OCI-LY3 (cell line): ENCODE measurements around the gene ASCC3.

Experiments used
- H2AFZ ChIP-seq: fragments of 200-600, 300-600 bp; shearing (Covaris generic); 2 replicates; pipeline ENCODE4 v1.6.0; 2014; ENCODE audit warnings: antibody characterized with exemption, low read depth, low read length
- H3K27ac ChIP-seq: fragments of 200-600, 300-600 bp; sonication (generic); 2 replicates; pipeline ENCODE4 v1.5.1; 2014; ENCODE audit warnings: mild to moderate bottlenecking, low read length, moderate library complexity, mixed read lengths
- H3K27me3 ChIP-seq: fragments of 200-600, 300-600 bp; sonication (generic); 2 replicates; pipeline ENCODE4 v1.6.1; 2014; ENCODE audit warnings: low read depth, low read length, mixed read lengths
- H3K36me3 ChIP-seq: fragments of 200-600, 300-600 bp; sonication (generic); replicated peaks from 2 replicates; pipeline ENCODE3; 2014; ENCODE audit warnings: low read depth, low read length, mixed read lengths
- H3K4me1 ChIP-seq: fragments of 300-600, 200-600 bp; sonication (generic); 2 replicates; pipeline ENCODE4 v1.6.1; 2014; ENCODE audit warnings: low read length, mixed read lengths
- H3K4me2 ChIP-seq: fragments of 200-600, 300-600 bp; sonication (generic); 2 replicates; pipeline ENCODE4 v1.6.1; 2014; ENCODE audit warnings: low read length, mixed read lengths
- H3K4me3 ChIP-seq: fragments of 300-600, 200-600 bp; sonication (generic); 2 replicates; pipeline ENCODE4 v1.5.1; 2014; ENCODE audit warnings: antibody characterized with exemption, mild to moderate bottlenecking, low read length, moderate library complexity
- H3K79me2 ChIP-seq: fragments of 300-600, 200-600 bp; shearing (Covaris generic); 2 replicates; pipeline ENCODE4 v1.6.1; 2014; ENCODE audit warnings: mild to moderate bottlenecking, low read length, mixed read lengths
- H3K9ac ChIP-seq: fragments of 300-600, 200-600 bp; shearing (Covaris generic); 2 replicates; pipeline ENCODE4 v1.6.0; 2014; ENCODE audit warnings: mild to moderate bottlenecking, low read length, moderate library complexity
- H3K9me3 ChIP-seq: fragments of 200-600, 300-600 bp; shearing (Covaris generic); 2 replicates; pipeline ENCODE4 v1.6.1; 2014; ENCODE audit warnings: low read length, mixed read lengths; ENCODE audit not compliant: insufficient read depth
- H4K20me1 ChIP-seq: fragments of 200-600, 300-600 bp; sonication (generic); 2 replicates; pipeline ENCODE4 v1.6.1; 2016; ENCODE audit warnings: low read length, mixed read lengths; ENCODE audit not compliant: insufficient read depth
- EZH2phosphoT487 ChIP-seq: fragments of 200-600 bp; shearing (Covaris generic); IDR thresholded peaks from 2 replicates; pipeline ENCODE4 v1.6.1; 2018; ENCODE audit warnings: antibody characterized with exemption, mixed run types, low read depth
- TF ChIP-seq, protein P1 (sequence below): fragments of 200-600, 300-600 bp; sonication (generic); IDR thresholded peaks from 2 replicates; pipeline ENCODE4 v1.5.1; 2014; ENCODE audit warnings: antibody characterized with exemption, low read length, low read depth

The ASCC3 gene

DNA sequence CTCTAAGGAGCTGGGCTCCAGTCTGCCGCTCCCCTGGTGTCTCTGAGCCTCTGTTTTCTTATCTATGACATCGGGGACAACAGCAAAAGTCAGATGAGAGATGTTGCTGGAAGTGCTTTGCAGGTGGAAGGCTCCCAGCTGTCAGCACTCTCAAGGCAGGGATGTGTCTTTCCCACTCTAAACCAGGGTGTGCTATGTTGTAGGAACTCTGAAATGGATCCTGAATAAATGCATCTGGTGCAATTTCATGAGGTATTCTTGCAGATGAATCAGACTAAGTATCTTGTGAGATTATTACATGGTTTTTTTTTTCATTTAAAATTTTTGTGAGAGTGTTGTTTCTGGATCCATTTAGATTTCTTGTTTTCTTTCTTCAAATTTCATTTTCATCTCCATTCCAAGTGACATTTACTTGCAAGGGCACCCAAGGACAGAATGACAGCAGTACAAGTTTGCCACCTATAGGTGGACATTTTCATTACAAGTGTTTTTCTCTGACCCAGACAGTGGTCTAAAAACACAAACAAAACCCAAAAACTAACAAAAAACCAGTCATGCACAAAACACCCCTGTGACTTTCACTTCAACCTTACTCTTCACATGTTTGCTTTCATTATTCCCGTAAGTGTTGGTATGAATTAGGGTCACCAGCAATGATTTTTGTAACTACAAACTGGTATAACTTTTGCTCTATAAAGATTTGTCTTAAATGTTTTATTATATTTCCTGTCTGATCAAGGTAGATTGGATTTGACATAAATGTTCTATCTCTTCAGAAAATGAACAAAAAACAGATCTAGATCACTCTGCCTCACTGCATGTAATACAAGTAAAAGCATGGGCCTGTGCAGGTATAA is 401.7 kb downstream of the ASCC3 start:
- Histone ChIP-seq H4K20me1 (no peaks in the 10 kb centered on the region), H3K27me3 (no peaks in the 10 kb centered on the region), H3K4me1 (peaks cover 30% of the 10 kb centered on the region), H2AFZ (peak overlapping the region; percentile 83; the same call in 1 of the 2 replicates), H3K4me3 (no peak overlapping the region), H3K9me3 (no peaks in the 10 kb centered on the region), H3K36me3 (no peaks in the 10 kb centered on the region), H3K9ac (no peak overlapping the region), H3K4me2 (no peak overlapping the region), H3K79me2 (no peaks in the 10 kb centered on the region), H3K27ac (no peak overlapping the region)
- TF ChIP-seq, protein P1, sequence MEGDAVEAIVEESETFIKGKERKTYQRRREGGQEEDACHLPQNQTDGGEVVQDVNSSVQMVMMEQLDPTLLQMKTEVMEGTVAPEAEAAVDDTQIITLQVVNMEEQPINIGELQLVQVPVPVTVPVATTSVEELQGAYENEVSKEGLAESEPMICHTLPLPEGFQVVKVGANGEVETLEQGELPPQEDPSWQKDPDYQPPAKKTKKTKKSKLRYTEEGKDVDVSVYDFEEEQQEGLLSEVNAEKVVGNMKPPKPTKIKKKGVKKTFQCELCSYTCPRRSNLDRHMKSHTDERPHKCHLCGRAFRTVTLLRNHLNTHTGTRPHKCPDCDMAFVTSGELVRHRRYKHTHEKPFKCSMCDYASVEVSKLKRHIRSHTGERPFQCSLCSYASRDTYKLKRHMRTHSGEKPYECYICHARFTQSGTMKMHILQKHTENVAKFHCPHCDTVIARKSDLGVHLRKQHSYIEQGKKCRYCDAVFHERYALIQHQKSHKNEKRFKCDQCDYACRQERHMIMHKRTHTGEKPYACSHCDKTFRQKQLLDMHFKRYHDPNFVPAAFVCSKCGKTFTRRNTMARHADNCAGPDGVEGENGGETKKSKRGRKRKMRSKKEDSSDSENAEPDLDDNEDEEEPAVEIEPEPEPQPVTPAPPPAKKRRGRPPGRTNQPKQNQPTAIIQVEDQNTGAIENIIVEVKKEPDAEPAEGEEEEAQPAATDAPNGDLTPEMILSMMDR: peak; percentile 73
- TF ChIP-seq EZH2phosphoT487: no peak

DNA sequence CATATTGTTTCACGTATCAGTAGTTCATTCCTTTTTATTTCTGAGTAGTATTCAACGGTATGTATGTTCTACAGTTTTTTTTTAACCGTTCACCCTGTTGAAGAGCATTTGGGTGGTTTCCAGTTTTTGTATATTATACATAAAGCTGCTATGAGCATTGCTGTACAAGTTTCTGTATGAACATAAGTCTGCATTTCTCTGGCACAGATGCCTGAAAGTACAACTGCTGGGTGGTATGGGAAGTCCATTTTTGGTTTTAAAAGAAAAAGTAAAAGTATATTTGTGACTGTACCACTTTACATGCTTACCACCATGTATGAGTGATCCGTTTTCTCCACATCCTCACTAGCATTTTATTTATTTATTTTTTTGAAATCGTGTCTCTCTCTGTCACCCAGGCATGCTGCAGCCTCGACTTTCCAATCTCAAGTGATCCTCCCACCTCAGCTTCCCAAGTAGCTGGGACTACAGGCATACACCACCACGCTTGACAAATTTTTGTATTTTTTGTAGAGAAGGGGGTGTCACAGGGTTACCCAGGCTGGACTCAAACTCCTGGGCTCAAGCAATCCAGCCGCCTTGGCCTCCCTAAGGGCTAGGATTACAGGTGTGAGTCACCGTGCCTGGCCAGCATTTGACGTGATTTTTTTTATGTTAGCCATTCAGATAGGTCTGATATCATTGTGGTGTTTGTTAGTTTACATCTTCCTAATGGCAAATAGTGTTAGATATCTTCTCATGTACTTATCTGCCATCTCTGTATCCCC is 405.4 kb downstream of the ASCC3 start:
- Histone ChIP-seq H3K4me3 (peak overlapping the region; percentile 50), H3K4me1 (peaks cover 60% of the 10 kb centered on the region)
- TF ChIP-seq EZH2phosphoT487: no peak
- TF ChIP-seq, protein P1: no peak

GRCh38 chr6:100473182-100473581 is 407.9 kb downstream of the ASCC3 start:
- no peak overlapping the region; the same call in 1 of the 2 replicates for H3K9ac ChIP-seq
- TF ChIP-seq EZH2phosphoT487: no peak
- TF ChIP-seq, protein P1: no peak
- no peak overlapping the region for H2AFZ ChIP-seq
- H3K4me2 ChIP-seq: peak overlapping the region; percentile 80
- no peaks in the 10 kb centered on the region for H3K27me3 ChIP-seq
- H3K9me3 ChIP-seq: no peaks in the 10 kb centered on the region
- H4K20me1 ChIP-seq: no peaks in the 10 kb centered on the region
- no peaks in the 10 kb centered on the region for H3K79me2 ChIP-seq
- H3K4me1 ChIP-seq: peaks cover 49% of the 10 kb centered on the region
- H3K36me3 ChIP-seq: no peaks in the 10 kb centered on the region
- H3K27ac ChIP-seq: peak overlapping the region; percentile 68
- H3K4me3 ChIP-seq: peak overlapping the region; percentile 49

More for the DNA sequence above, 405.4 kb downstream of the ASCC3 start:
- H3K27ac ChIP-seq: peak overlapping the region; percentile 80
- H2AFZ ChIP-seq: no peak overlapping the region; the same call in 1 of the 2 replicates
- no peaks in the 10 kb centered on the region for H3K36me3 ChIP-seq
- no peaks in the 10 kb centered on the region for H3K27me3 ChIP-seq
- H3K9ac ChIP-seq: peak overlapping the region; percentile 51; the same call in 1 of the 2 replicates
- H3K79me2 ChIP-seq: no peaks in the 10 kb centered on the region
- H4K20me1 ChIP-seq: no peaks in the 10 kb centered on the region
- peak overlapping the region; percentile 79 for H3K4me2 ChIP-seq
- H3K9me3 ChIP-seq: no peaks in the 10 kb centered on the region

DNA sequence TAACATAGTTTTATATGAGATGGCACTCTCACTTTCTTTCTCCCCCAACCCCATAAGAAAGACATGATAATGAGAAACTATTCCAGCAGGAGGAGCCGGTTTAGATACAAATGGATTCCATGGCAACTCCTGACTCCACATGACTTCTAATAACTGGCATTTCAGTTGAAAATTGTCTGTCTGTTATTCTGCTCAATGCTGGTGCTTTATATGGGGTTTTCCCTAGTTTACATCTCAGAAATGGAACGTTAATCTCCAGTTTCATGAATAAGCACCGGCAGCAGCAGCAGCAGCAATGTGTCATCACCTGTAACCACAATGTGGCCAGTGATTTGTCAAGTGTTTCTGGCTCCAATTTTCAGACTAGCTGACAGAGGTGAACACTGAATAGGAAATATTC is 408.5 kb downstream of the ASCC3 start:
- TF ChIP-seq, protein P1: no peak
- H4K20me1 ChIP-seq: no peaks in the 10 kb centered on the region
- H3K79me2 ChIP-seq: no peaks in the 10 kb centered on the region
- peak overlapping the region; percentile 49 for H3K4me3 ChIP-seq
- H3K4me2 ChIP-seq: peak overlapping the region; percentile 80
- no peaks in the 10 kb centered on the region for H3K36me3 ChIP-seq
- no peak overlapping the region for H2AFZ ChIP-seq
- no peak overlapping the region for H3K9ac ChIP-seq
- peaks cover 49% of the 10 kb centered on the region for H3K4me1 ChIP-seq
- no peaks in the 10 kb centered on the region for H3K27me3 ChIP-seq
- no peaks in the 10 kb centered on the region for H3K9me3 ChIP-seq
- peak overlapping the region; percentile 68 for H3K27ac ChIP-seq
